K562 (cell line): ENCODE results near the gene DOLPP1. TPM values are rescaled to one million over a fixed set of nuclear protein-coding genes. Genes with fewer than 3 reads are reported as not detected.

ENCODE experiments used
- AFF4 ChIP-seq: sonication (generic); formaldehyde crosslinking; IDR thresholded peaks from 2 replicates; pipeline ENCODE4 v1.8.0; 2023; ENCODE audit warnings: mild to moderate bottlenecking, missing genetic modification reagents
- ARID1B ChIP-seq: fragments of 450-650 bp; IDR thresholded peaks from 2 replicates; pipeline ENCODE4 v1.6.1; 2016; ENCODE audit warnings: antibody characterized with exemption, mild to moderate bottlenecking, inconsistent platforms
- BCOR ChIP-seq: fragments of 450-650 bp; IDR thresholded peaks from 2 replicates; pipeline ENCODE4 v1.6.1; 2016
- BRF2 ChIP-seq: IDR thresholded peaks from 3 replicates; pipeline ENCODE4 v1.6.1; 2011; ENCODE audit warnings: borderline replicate concordance, mild to moderate bottlenecking; ENCODE audit not compliant: insufficient read length, insufficient read depth
- FOXK1 ChIP-seq: sonication (generic); formaldehyde crosslinking; IDR thresholded peaks from 2 replicates; pipeline ENCODE4 v1.8.0; 2022; ENCODE audit warnings: missing genetic modification reagents, mild to moderate bottlenecking, borderline replicate concordance
- HOMEZ ChIP-seq: fragments of 250-450 bp; sonication (Bioruptor Pico); IDR thresholded peaks from 2 replicates; pipeline ENCODE4 v1.4.0; 2020; ENCODE audit warnings: mild to moderate bottlenecking, moderate library complexity
- IRF9 ChIP-seq: fragments of 450-650 bp; IDR thresholded peaks from 2 replicates; pipeline ENCODE4 v1.6.1; 2016; ENCODE audit warnings: missing biosample characterization, missing genetic modification characterization
- NRF1 ChIP-seq, 2 experiments: fragments of 450-650 bp; IDR thresholded peaks in 1 of 2; conservative IDR thresholded peaks in 1 of 2; 2 replicates each; pipeline ENCODE4 v1.6.1; 2014; ENCODE audit warnings: mild to moderate bottlenecking in 2 of 2
- POLR2AphosphoS5 ChIP-seq: IDR thresholded peaks from 2 replicates; pipeline ENCODE4 v1.6.1; 2011; ENCODE audit warnings: mild to moderate bottlenecking, low read depth, low read length, moderate library complexity; ENCODE audit not compliant: control insufficient read depth, insufficient read depth
- RB1 ChIP-seq: fragments of 450-650 bp; IDR thresholded peaks from 2 replicates; pipeline ENCODE4 v1.6.1; 2017; ENCODE audit warnings: low read depth, mild to moderate bottlenecking
- RBM17 ChIP-seq: fragments of 200-400 bp; formaldehyde crosslinking; IDR thresholded peaks from 2 replicates; pipeline ENCODE4 v1.6.1; 2017; ENCODE audit warnings: low read depth, mild to moderate bottlenecking, low read length, borderline replicate concordance
- SIN3B ChIP-seq: fragments of 450-650 bp; IDR thresholded peaks from 2 replicates; pipeline ENCODE4 v1.6.1; 2017; ENCODE audit warnings: low read depth, mild to moderate bottlenecking, moderate library complexity
- TFAP4 ChIP-seq: sonication (generic); formaldehyde crosslinking; IDR thresholded peaks from 2 replicates; pipeline ENCODE4 v1.8.0; 2022; ENCODE audit warnings: missing genetic modification reagents, mild to moderate bottlenecking, moderate library complexity, borderline replicate concordance
- YY1 ChIP-seq, 3 experiments: IDR thresholded peaks; 2 replicates each; pipeline ENCODE4 v1.6.1; 2011; ENCODE audit warnings: low read length in 2 of 3, mild to moderate bottlenecking in 2 of 3, moderate library complexity in 2 of 3, borderline replicate concordance in 1 of 3, control low read depth in 1 of 3, low read depth in 1 of 3; ENCODE audit not compliant: insufficient read depth in 3 of 3, insufficient replicate concordance in 2 of 3, control insufficient read depth in 1 of 3, insufficient read length in 1 of 3; ENCODE audit errors: extremely low read depth in 1 of 3
- ZBTB8A ChIP-seq: fragments of 450-650 bp; IDR thresholded peaks from 2 replicates; pipeline ENCODE4 v1.6.1; 2018; ENCODE audit warnings: mild to moderate bottlenecking, moderate library complexity; ENCODE audit not compliant: partially characterized antibody
- ZKSCAN8 ChIP-seq: fragments of 200-800 bp; sonication (Bioruptor generic); IDR thresholded peaks from 2 replicates; pipeline ENCODE4 v1.6.1; 2016; ENCODE audit warnings: missing genetic modification characterization, missing compliant biosample characterization
- ZNF134 ChIP-seq: fragments of 250-450 bp; sonication (Bioruptor Pico); conservative IDR thresholded peaks from 2 replicates; pipeline ENCODE4 v1.4.0; 2020
- ZNF197 ChIP-seq: fragments of 200-800 bp; sonication (Bioruptor generic); IDR thresholded peaks from 2 replicates; pipeline ENCODE4 v1.6.1; 2016; ENCODE audit warnings: low read depth, missing genetic modification characterization, missing compliant biosample characterization
- ZNF766 ChIP-seq: fragments of 200-800 bp; sonication (Bioruptor generic); conservative IDR thresholded peaks from 2 replicates; pipeline ENCODE4 v1.6.1; 2016; ENCODE audit warnings: missing genetic modification characterization, missing compliant biosample characterization
- polyA plus RNA-seq, 8 experiments: library from polyadenylated mRNA; depleted of rRNA in 4 of 8; stranded (reverse) in 5 of 8; unstranded in 3 of 8; fragments of >200 nt; fragmentation: Nextera tagmentation in 2 of 8; fragmentation: Illumina TruSeq in 1 of 8; extraction: Ambion mirVana in 2 of 8; extraction: Trizol in 1 of 8; gene quantifications; 2 replicates each; pipeline versions ENCODE4 v1.2.1 to v1.2.3, GENCODE V29; 2011 to 2014; ENCODE audit warnings: inconsistent platforms in 1 of 8, missing spikeins in 1 of 8
- total RNA-seq, 7 experiments: library from RNA; depleted of rRNA in 6 of 7; stranded (reverse); fragments of >200 nt in 6 of 7; fragmentation: Illumina TruSeq in 2 of 7; extraction: Trizol in 2 of 7; gene quantifications; 2 replicates each; pipeline versions ENCODE4 v1.2.1 to v1.2.3, GENCODE V29; 2011 to 2021; ENCODE audit warnings: low replicate concordance in 1 of 7

DOLPP1 gene
- total and polyA plus RNA-seq, 9 of the 15 experiments (the other 6 are each of a cell fraction or from before 2014, with no cell fraction given), result 3.0 to 39.8 (median 30.5) TPM

- TF ChIP-seq AFF4 (CRISPR knock-in tag) (no peak), HOMEZ (CRISPR knock-in tag) (no peak), ZNF197 (CRISPR knock-in tag) (no peak), ZKSCAN8 (CRISPR knock-in tag) (0 out of 2 replicates have a peak, but pooled peaks have one; percentile 32), FOXK1 (CRISPR knock-in tag) (no peak), ZNF134 (CRISPR knock-in tag) (no peak), ZNF766 (no peak; the same call in 1 of the 2 replicates), SIN3B (no peak), YY1 (IDR thresholded peaks at IDR 0.05; ENCODE audit: borderline replicate concordance in 1 of 3, control insufficient read depth in 1 of 3, extremely low read depth in 1 of 3, insufficient read depth in 3 of 3, insufficient read length in 1 of 3, insufficient replicate concordance in 2 of 3, low read depth in 1 of 3, low read length in 2 of 3) (no peak), IRF9 (tag) (no peak), ZBTB8A (no peak), ARID1B (peak; percentile 51), POLR2AphosphoS5 (0 out of 2 replicates have a peak, but pooled peaks have one; percentile 36), BCOR (no peak), NRF1 (conservative IDR thresholded peaks at IDR 0.05 in 1 of 2, IDR thresholded peaks at IDR 0.05 in 1 of 2) (no peak), RB1 (no peak), BRF2 (no peak), TFAP4 (CRISPR knock-in tag) (peak; percentile 94), RBM17 (no peak)
Observed at GRCh38 chr9:129033216-129033615, 47.7 kb upstream of the DOLPP1 start (continued).
